A549 (cell line): ENCODE data around the gene SLC6A18. TPM values are rescaled to one million over a fixed set of nuclear protein-coding genes. Genes with fewer than 3 reads are reported as not detected.

Experiments used
- ATAC-seq, 2 experiments: fragments of 200-7000 bp in 1 of 2; fragments of >200 bp in 1 of 2; cut with Nextera tagmentation in 1 of 2; cut with Tn5 transposase in 1 of 2; 3 replicates each; pipeline versions ENCODE4 v1.8.0 to v1.9.1; 2018 to 2020; ENCODE audit warnings: mild to moderate bottlenecking in 1 of 2, moderate library complexity in 1 of 2
- CTCF ChIA-PET: fragments of 300-600 bp; sonication (Branson Sonifier 250); formaldehyde crosslinking; extraction: SDS; loops from one replicate; lab custom pipeline; 2021; ENCODE audit warnings: antibody characterized with exemption, inconsistent platforms; lab: Yijun Ruan, JAX
- POLR2A ChIA-PET: fragments of 350-600 bp; formaldehyde crosslinking; extraction: SDS; loops from one replicate; lab custom pipeline; 2021; ENCODE audit warnings: antibody characterized with exemption, inconsistent platforms; lab: Yijun Ruan, JAX
- DNase-seq, 2 experiments: peaks; one replicate each; pipeline versions ENCODE4 v3.0.0 to v3.0.0-alpha.2; 2011 to 2016; ENCODE audit warnings: low read depth in 1 of 2, low spot score in 1 of 2
- FAIRE-seq: peaks from 2 replicates; lab custom pipeline; 2011; peaks lifted over from hg19 to GRCh38; lab: Jason Lieb, UNC
- H3K27ac ChIP-seq, 2 experiments: fragments of >200 bp; sonication (Bioruptor Twin); formaldehyde crosslinking; 3 replicates each; pipeline ENCODE4 v1.5.1; 2016 to 2017
- H3K4me1 ChIP-seq: fragments of >200 bp; sonication (Bioruptor Twin); formaldehyde crosslinking; 3 replicates; pipeline ENCODE4 v1.6.1; 2016
- H3K4me2 ChIP-seq: fragments of >200 bp; sonication (Bioruptor Twin); formaldehyde crosslinking; 3 replicates; pipeline ENCODE4 v1.6.1; 2016
- H3K4me3 ChIP-seq: fragments of >200 bp; sonication (Bioruptor Twin); formaldehyde crosslinking; 3 replicates; pipeline ENCODE4 v1.5.1; 2016
- H3K9me3 ChIP-seq: fragments of >200 bp; sonication (Bioruptor Twin); formaldehyde crosslinking; 3 replicates; pipeline ENCODE4 v1.6.1; 2016
- CBX2 ChIP-seq: fragments of 200-600 bp; sonication (generic); IDR thresholded peaks from 2 replicates; pipeline ENCODE4 v1.6.1; 2016; ENCODE audit warnings: low read depth, mild to moderate bottlenecking, borderline replicate concordance
- CHD2 ChIP-seq: fragments of 150-350 bp; IDR thresholded peaks from 2 replicates; pipeline ENCODE4 v1.6.1; 2014; ENCODE audit warnings: low read length; ENCODE audit not compliant: partially characterized antibody
- EHF ChIP-seq: fragments of 250-450 bp; sonication (Bioruptor Pico); IDR thresholded peaks from 2 replicates; pipeline ENCODE4 v1.5.0; 2020; ENCODE audit warnings: mild to moderate bottlenecking
- EHMT2 ChIP-seq: fragments of 200-600 bp; sonication (generic); IDR thresholded peaks from 2 replicates; pipeline ENCODE4 v1.6.1; 2016; ENCODE audit warnings: antibody characterized with exemption, low read depth, mild to moderate bottlenecking, moderate library complexity
- EP300 ChIP-seq, 2 experiments: fragments of >200 bp; sonication (Bioruptor Twin); formaldehyde crosslinking; IDR thresholded peaks; 2 replicates in 1 of 2; 3 replicates in 1 of 2; pipeline ENCODE4 v1.6.1; 2016 to 2017
- FOXS1 ChIP-seq: fragments of 250-450 bp; sonication (Bioruptor Pico); IDR thresholded peaks from 2 replicates; pipeline ENCODE4 v1.5.0; 2020; ENCODE audit warnings: mild to moderate bottlenecking, moderate library complexity
- HDAC2 ChIP-seq: fragments of 200-600 bp; sonication (generic); IDR thresholded peaks from 2 replicates; pipeline ENCODE4 v1.6.1; 2016
- HOXA7 ChIP-seq: fragments of 250-450 bp; sonication (Bioruptor Pico); IDR thresholded peaks from 2 replicates; pipeline ENCODE4 v1.5.0; 2020; ENCODE audit warnings: mild to moderate bottlenecking, moderate library complexity
- HOXB5 ChIP-seq: fragments of 250-450 bp; sonication (Bioruptor Pico); IDR thresholded peaks from 2 replicates; pipeline ENCODE4 v1.5.0; 2020; ENCODE audit warnings: mild to moderate bottlenecking, moderate library complexity
- JUN ChIP-seq, 2 experiments: fragments of >200 bp; sonication (Bioruptor Twin); formaldehyde crosslinking; IDR thresholded peaks; 2 replicates in 1 of 2; 3 replicates in 1 of 2; pipeline ENCODE4 v1.6.1; 2016 to 2017
- MYC ChIP-seq: IDR thresholded peaks from 2 replicates; pipeline ENCODE4 v1.6.1; 2012; ENCODE audit warnings: mild to moderate bottlenecking, inconsistent platforms, low read length, improper control_type of control experiment, borderline replicate concordance
- NFE2L2 ChIP-seq: fragments of 150-350 bp; conservative IDR thresholded peaks from 2 replicates; pipeline ENCODE4 v1.6.1; 2014; ENCODE audit warnings: low read length
- NPAS2 ChIP-seq: fragments of 250-450 bp; sonication (Bioruptor Pico); IDR thresholded peaks from 2 replicates; pipeline ENCODE4 v1.8.0; 2022; ENCODE audit warnings: mild to moderate bottlenecking, moderate library complexity, borderline replicate concordance
- NR3C1 ChIP-seq: fragments of >200 bp; sonication (Bioruptor Twin); formaldehyde crosslinking; IDR thresholded peaks from 3 replicates; pipeline ENCODE4 v1.6.1; 2017
- POLR2A ChIP-seq: IDR thresholded peaks from 2 replicates; pipeline ENCODE4 v1.6.1; 2012; ENCODE audit warnings: mild to moderate bottlenecking, low read length
- POLR2AphosphoS2 ChIP-seq: conservative IDR thresholded peaks from 2 replicates; pipeline ENCODE4 v1.6.1; 2012; ENCODE audit warnings: low read length, improper control_type of control experiment, inconsistent platforms
- RAD21 ChIP-seq, 2 experiments: fragments of >200 bp in 1 of 2; sonication (Bioruptor Twin) in 1 of 2; formaldehyde crosslinking in 1 of 2; IDR thresholded peaks in 1 of 2; conservative IDR thresholded peaks in 1 of 2; 2 replicates in 1 of 2; 3 replicates in 1 of 2; pipeline ENCODE4 v1.6.1; 2012 to 2018; ENCODE audit warnings: inconsistent platforms in 1 of 2
- RARB ChIP-seq: fragments of 250-450 bp; sonication (Bioruptor Pico); IDR thresholded peaks from 2 replicates; pipeline ENCODE4 v1.8.0; 2021; ENCODE audit warnings: mild to moderate bottlenecking, moderate library complexity
- SMC3 ChIP-seq: fragments of >200 bp; sonication (Bioruptor Twin); formaldehyde crosslinking; IDR thresholded peaks from 3 replicates; pipeline ENCODE4 v1.6.1; 2018; ENCODE audit warnings: inconsistent platforms
- ZFP36 ChIP-seq: fragments of 450-650 bp; IDR thresholded peaks from 2 replicates; pipeline ENCODE4 v1.6.1; 2014; ENCODE audit warnings: borderline replicate concordance; ENCODE audit not compliant: partially characterized antibody
- WGBS: methylation state at CpG from one replicate; pipeline ENCODE4 v1.1.6; 2017; ENCODE audit errors: missing lambda C conversion rate; 5-methylcytosine and 5-hydroxymethylcytosine counted together
- polyA plus RNA-seq, 4 experiments: library from polyadenylated mRNA; depleted of rRNA in 3 of 4; stranded (reverse); fragments of >200 nt; fragmentation: RNase III in 1 of 4; extraction: RNeasy Plus Mini Kit Qiagen cat#74134 plus additional on column Dnase treatment in 1 of 4; gene quantifications; 2 replicates in 3 of 4; 3 replicates in 1 of 4; pipeline ENCODE4 v1.2.3, GENCODE V29; 2011 to 2017
- TF ChIP-seq, protein P1 (sequence below): IDR thresholded peaks from 2 replicates; pipeline ENCODE4 v1.6.1; 2012
- TF ChIP-seq, protein P2 (sequence below): fragments of >200 bp; sonication (Bioruptor Twin); formaldehyde crosslinking; IDR thresholded peaks from 3 replicates; pipeline ENCODE4 v1.6.1; 2016
- TF ChIP-seq, protein P3 (sequence below): fragments of 250-450 bp; sonication (Bioruptor Pico); IDR thresholded peaks from 2 replicates; pipeline ENCODE4 v1.5.0; 2020; ENCODE audit warnings: low read depth, mild to moderate bottlenecking, moderate library complexity
- TF ChIP-seq, protein P4 (sequence below): fragments of 450-650 bp; IDR thresholded peaks from 2 replicates; pipeline ENCODE4 v1.6.1; 2014; ENCODE audit warnings: antibody characterized with exemption

SLC6A18 gene
- polyA plus RNA-seq, 2 of the 4 experiments (the other 2 are of a cell fraction): not detected

DNA sequence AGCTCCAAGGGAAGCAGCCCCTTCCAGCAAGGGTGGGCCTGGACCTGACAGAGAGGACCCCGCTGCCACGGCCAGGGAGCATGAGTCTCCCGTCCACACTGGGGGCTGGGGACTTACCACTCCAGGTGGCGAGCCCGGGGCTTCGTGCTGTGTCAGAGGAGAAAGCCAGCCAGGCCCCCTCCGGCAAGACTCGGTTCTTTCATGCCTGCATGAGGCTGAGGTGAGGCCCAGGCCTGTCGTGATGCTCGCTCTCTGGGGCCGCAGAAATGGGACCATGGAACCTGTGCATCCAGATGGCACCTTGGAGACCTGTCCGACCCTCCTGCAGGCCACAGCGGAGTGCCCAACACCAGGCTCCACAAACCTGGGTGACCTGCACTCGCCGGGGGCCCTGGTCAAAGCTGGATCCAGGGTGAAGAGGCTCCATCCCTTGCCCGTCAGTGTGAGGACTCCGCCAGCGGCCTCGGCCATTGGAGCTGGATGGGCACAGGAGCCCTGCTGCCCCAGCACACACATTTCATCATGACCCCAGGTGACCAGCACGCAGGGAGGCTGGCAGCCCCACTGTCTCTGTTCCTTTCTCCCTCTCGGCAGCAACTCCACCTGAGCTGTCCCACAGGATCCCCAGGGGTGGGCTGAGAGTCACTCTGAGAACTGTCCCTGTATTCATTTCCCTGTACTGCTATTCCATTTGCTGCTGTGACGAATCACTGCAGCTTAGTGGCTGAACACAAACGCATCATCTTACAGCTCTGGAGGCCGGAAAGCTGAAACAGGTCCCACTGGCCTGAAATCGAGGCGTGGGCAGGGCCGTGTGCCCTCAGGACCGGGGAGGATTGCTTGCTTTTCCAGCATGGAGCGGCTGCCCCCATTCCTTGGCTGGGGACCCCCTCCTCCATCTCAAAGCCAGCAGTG, 24.4 kb downstream of the SLC6A18 start:
- no peak for DNase-seq
- H3K4me1 ChIP-seq: no peaks in the 10 kb centered on the region
- H3K27ac ChIP-seq: no peak overlapping the region
- ChIA-PET POLR2A (no interaction called here), CTCF (interaction anchor here (0.8 to 1.4 kb wide), 2 partner anchors 10 to 15 kb away, joined by 3 read pairs; no protein-coding TSS in a partner anchor)
- no peak overlapping the region for H3K4me2 ChIP-seq
- no peak for FAIRE-seq
- no peak for TF ChIP-seq RAD21 (conservative IDR thresholded peaks at IDR 0.05 in 1 of 2, IDR thresholded peaks at IDR 0.05 in 1 of 2)
- TF ChIP-seq NR3C1: no peak
- TF ChIP-seq POLR2A: no peak
- TF ChIP-seq, protein P1, sequence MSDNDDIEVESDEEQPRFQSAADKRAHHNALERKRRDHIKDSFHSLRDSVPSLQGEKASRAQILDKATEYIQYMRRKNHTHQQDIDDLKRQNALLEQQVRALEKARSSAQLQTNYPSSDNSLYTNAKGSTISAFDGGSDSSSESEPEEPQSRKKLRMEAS: no peak
- TF ChIP-seq ZFP36: no peak
- TF ChIP-seq, protein P2, sequence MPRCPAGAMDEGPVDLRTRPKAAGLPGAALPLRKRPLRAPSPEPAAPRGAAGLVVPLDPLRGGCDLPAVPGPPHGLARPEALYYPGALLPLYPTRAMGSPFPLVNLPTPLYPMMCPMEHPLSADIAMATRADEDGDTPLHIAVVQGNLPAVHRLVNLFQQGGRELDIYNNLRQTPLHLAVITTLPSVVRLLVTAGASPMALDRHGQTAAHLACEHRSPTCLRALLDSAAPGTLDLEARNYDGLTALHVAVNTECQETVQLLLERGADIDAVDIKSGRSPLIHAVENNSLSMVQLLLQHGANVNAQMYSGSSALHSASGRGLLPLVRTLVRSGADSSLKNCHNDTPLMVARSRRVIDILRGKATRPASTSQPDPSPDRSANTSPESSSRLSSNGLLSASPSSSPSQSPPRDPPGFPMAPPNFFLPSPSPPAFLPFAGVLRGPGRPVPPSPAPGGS: no peak
- TF ChIP-seq CHD2: no peak
- TF ChIP-seq CBX2: no peak
- TF ChIP-seq, protein P3, sequence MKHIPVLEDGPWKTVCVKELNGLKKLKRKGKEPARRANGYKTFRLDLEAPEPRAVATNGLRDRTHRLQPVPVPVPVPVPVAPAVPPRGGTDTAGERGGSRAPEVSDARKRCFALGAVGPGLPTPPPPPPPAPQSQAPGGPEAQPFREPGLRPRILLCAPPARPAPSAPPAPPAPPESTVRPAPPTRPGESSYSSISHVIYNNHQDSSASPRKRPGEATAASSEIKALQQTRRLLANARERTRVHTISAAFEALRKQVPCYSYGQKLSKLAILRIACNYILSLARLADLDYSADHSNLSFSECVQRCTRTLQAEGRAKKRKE (CRISPR knock-in tag): no peak
- no peak for TF ChIP-seq JUN (IDR thresholded peaks at IDR 0.05)
- no peak for TF ChIP-seq SMC3
- no peak for TF ChIP-seq MYC
- TF ChIP-seq FOXS1 (CRISPR knock-in tag): no peak
- no peak for TF ChIP-seq RARB (CRISPR knock-in tag)
- TF ChIP-seq EHF (CRISPR knock-in tag): no peak
- no peaks in the 10 kb centered on the region for H3K9me3 ChIP-seq
- ATAC-seq: no peak
- no peak overlapping the region for H3K4me3 ChIP-seq
- WGBS: 72% methylated on average over 22 of the region's 29 CpGs

DNA sequence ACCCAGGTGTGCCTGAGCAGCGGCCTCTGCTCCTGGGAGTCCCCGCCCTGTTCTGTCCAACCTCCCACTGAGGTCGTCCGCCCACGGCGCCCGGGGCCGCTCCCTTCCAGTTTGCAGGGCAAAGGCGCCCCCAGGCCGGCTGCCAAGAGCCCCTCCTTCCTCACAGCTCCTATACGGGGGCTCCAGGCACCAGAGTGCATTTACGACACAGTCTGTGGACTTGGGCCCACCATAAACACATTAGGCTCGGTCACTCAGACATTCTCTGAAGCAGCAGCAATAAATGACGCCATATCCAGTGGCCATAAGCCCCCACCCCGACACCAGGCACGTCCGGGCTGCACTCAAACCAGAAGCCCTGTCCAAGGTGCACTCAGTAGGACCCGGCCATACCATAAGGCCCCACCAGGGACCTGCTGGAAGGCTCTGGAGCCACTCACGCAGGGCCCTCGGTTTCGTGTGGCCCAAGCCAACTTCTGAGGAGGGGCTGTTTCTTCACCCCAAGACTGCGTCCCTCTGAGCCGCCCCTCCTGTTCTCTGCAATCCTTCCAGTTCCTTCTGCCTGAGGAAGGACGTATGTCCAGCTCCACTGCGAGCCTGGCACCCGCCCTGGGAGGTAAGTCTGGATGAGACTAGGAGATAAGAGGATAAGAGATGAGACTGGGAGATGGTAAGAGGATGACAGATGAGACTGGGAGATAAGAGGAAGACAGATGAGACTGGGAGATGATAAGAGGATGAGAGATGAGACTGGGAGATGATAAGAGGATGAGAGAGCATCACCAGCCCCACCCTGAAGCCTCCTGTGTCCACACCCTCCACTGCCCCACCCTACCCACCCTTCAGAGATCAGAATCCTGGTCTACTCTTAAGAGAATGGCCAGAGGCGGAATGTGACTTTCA, 26.7 kb downstream of the SLC6A18 start:
- POLR2A ChIA-PET: no interaction called here
- no peaks in the 10 kb centered on the region for H3K9me3 ChIP-seq
- WGBS: 80% methylated on average over 24 of the region's 27 CpGs
- no peak overlapping the region for H3K4me3 ChIP-seq
- FAIRE-seq (no peak), DNase-seq (no peak), ATAC-seq (no peak)
- no peak overlapping the region for H3K4me2 ChIP-seq
- H3K4me1 ChIP-seq: no peaks in the 10 kb centered on the region
- H3K27ac ChIP-seq: no peak overlapping the region
- CTCF ChIA-PET: no interaction called here
- no peak for TF ChIP-seq HOXB5
- TF ChIP-seq, protein P4, sequence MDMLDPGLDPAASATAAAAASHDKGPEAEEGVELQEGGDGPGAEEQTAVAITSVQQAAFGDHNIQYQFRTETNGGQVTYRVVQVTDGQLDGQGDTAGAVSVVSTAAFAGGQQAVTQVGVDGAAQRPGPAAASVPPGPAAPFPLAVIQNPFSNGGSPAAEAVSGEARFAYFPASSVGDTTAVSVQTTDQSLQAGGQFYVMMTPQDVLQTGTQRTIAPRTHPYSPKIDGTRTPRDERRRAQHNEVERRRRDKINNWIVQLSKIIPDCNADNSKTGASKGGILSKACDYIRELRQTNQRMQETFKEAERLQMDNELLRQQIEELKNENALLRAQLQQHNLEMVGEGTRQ: no peak
- no peak for TF ChIP-seq EP300 (IDR thresholded peaks at IDR 0.05)
- TF ChIP-seq, protein P2: no peak
- no peak for TF ChIP-seq FOXS1 (CRISPR knock-in tag)
- no peak for TF ChIP-seq NPAS2
- no peak for TF ChIP-seq POLR2AphosphoS2
- TF ChIP-seq HDAC2: no peak
- no peak for TF ChIP-seq NFE2L2
- no peak for TF ChIP-seq HOXA7 (CRISPR knock-in tag)
- no peak for TF ChIP-seq EHMT2
- TF ChIP-seq NR3C1: no peak
- no peak for TF ChIP-seq JUN (IDR thresholded peaks at IDR 0.05)
